Stimulated activated CD8-positive, alpha-beta memory T cell treated with anti-CD3 and anti-CD28 coated beads, Interleukin-7, amount 100 ng/mL, for 4 hours (primary cell): ENCODE results near the gene PARVB.
A peak's percentile ranks its signal among the peaks of the same experiment; 100 is the strongest.

Experiments used
- DNase-seq, 2 donors: peaks; one replicate each; pipeline ENCODE4 v3.0.0-alpha.2; 2020; ENCODE audit warnings: low read depth in 2 of 2

Gene PARVB

DNA sequence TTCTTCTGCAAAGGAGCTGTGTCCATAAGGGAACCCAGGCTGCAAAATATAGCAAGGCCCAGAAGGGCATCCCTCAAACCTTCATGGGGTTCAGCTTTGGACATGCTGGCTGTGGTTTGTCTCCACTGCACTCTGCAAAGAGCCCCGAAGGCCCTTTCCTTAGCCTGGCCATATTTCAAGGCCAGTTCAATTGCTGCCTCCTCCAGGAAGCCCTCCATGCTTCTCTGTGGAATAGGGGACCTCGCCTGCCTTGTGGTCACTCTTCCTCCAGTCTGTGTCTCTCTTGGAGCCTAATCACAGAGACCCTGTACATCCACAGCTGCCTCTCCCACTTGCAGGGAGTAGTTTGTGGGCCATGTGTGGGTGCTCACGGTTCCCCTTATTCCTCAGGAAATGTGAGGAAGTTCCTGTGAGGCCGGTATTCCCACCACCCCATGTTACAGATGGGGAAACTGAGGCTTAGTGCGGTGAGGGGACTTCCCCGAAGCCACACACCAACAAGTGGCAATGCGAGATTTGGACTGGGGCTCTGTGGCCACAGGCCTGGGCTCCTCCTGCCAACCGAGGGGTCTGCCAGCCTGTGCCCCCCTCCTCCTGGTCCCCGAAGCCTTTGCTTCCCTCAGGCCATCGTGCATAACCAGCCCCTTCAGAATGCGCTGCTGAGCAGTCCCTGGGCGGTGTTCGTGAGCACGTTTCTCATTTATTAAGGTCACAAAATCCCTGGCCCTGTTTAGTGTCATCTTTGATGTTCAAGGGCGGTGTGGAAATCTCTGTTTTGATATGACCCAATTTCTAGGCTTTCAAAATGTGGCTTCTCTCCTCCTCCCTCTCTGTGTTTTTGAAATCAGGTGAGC lies 65.8 kb downstream of the PARVB start:
- DNase-seq, result no peak

DNA sequence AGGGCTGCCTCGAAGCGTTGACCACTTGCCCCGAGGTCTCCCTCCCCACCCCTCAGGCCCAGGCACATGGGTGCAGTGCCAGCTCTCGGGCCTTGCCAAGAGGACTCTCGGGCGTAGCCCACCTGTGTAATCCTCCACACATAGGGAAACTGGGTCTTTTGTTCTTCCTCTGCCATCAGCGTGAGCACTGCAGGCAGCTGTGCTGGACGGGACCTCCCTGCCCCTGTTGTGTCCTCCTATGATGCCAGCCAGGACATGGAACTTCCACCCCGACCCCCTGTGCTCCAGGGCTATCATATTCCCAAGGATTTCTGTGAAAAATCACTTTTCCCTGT lies 66.4 kb downstream of the PARVB start:
- DNase-seq, result no peak

DNA sequence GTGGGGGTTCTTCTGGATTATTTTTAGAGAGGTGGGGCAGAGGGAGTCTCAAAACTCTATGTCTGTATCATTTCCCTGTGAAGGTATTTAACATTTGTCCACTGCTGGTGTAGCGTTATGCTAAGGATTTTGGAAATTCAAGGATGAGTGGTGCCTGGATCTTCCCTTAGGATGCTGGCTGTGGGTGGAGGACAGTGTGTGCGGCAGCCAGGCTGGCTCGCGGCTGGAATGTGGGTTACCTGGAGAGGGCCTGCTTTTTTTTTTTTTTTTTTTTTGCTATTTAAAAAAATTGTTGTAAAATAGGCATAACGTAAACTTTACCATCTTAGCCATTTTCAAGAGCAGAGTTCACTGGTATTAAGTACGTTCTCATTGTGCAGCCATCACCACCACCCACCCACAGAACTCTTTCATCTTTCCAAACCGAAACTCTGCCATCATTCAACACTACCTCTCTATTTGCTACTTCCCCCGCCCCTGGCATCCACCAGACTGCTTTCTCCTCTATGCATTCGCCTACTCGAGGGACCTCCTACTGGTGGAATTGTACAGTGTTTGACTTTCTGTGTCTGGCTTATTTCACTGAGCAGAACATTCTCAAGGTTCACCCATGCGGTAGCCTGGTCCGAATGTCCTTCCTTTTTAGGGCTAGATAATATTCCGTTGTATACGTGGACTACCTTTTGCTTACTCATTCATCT lies 67.1 kb downstream of the PARVB start:
- DNase-seq, result peak in 1 of 2 donors; percentile 12

DNA sequence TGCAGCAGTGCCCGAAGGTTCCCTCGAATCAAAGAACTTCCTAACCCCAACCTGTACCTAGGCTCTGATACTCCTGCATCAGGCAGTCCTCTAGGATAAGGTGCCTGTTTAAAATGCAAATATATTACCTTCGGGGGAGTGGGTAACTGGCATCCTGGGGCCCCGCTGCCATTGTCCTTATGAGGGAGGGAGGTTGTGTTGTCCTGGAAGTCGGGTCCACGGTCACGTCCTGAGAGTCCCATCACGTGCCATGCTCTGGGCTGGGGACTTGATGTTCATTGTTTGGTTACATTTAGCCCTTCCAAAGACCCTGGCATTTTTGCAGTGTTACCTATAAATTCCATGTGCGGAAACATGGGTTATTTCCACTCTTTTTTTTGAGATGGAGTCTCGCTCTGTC lies 67.6 kb downstream of the PARVB start:
- no peak for DNase-seq

DNA sequence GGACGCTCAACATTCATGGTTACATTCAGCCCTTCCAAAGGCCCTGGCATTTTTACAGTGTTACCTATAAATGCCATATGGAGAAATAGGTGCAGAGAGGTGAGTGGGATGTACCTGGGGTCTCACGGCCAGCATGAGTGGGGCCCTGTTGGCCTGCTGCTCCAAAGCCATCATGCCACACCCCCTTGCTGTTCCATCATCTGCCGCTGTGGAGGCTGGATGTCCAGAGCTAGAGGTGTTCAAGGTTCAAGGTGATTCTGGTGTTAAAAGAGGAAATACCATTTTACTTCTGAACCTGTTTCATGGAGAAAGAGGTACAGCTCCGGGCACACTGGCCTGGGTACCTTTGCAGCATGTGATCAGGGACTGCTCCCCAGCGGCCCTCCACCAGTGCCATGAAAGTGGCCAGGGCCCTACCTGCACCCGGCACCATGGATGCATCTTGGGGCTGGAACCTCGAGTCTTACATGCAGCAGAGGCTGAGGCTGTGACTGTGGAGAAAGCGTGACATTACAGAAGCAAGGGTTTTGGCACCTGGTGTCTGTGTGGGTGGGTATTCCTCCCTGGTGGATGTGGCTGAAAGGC lies 68.6 kb downstream of the PARVB start:
- DNase-seq, result no peak

DNA sequence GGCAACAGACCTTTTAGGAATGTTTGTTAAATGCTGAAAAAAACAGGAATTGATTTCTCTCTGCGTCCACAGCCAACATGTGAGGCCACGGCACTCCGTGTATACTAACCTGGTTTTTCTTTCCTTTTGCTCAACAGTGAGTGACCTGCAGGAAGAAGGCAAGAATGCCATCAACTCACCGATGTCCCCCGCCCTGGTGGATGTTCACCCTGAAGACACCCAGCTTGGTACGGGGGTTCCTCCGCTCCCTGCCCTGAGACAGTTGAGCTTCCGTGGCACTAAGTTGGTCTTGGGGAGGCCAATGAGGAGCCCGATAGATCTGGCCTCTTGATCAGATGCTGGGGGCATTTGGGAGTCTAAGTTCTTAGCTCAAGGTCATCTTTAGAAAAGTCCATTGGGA lies 69.7 kb downstream of the PARVB start:
- no peak for DNase-seq

DNA sequence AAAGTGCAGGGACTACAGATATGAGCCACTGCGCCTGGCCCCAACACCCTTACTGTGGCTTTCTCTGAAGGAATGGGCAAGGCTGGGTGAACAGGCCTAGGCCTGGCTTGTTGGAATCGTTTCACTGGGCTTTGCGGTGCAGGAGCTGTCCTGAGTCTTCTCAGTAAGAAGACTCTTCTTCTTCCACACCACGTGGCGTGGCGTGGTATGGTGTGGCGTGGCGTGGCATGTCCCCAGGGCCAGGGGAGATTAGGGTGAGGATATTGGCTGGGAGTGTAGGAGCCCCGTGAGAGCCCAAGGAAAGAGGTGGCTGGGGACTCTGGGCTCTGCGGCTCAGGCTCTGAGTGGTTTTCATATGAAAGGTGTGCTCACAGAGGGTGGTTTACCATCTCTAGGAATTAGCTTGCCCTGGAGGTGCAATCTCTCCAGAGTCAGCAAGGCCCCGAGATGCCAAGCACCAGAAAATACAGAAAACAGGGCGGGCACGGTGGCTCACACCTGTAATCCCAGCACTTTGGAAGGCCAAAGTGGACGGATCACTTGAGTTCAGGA lies 70.7 kb downstream of the PARVB start:
- no peak for DNase-seq

DNA sequence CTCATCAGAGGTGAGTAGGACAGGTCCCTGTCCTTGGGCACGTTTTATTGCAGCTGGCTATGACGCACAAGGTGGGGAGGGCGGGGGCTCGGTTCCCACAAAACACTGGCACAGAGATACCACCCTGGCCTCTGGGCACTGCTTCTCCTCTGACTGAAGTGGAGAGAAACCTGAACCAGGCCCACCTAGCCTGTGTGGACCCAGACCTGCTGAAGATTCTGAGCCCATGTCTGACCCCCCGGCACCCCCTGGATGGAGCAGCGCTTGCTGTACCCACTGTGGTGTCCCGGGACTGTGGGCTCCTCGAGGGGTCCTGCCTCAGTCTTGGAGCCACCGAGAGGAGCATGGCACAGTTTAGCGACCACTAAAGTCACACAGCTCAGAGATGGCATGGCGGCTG lies 72.6 kb downstream of the PARVB start:
- DNase-seq, result no peak

DNA sequence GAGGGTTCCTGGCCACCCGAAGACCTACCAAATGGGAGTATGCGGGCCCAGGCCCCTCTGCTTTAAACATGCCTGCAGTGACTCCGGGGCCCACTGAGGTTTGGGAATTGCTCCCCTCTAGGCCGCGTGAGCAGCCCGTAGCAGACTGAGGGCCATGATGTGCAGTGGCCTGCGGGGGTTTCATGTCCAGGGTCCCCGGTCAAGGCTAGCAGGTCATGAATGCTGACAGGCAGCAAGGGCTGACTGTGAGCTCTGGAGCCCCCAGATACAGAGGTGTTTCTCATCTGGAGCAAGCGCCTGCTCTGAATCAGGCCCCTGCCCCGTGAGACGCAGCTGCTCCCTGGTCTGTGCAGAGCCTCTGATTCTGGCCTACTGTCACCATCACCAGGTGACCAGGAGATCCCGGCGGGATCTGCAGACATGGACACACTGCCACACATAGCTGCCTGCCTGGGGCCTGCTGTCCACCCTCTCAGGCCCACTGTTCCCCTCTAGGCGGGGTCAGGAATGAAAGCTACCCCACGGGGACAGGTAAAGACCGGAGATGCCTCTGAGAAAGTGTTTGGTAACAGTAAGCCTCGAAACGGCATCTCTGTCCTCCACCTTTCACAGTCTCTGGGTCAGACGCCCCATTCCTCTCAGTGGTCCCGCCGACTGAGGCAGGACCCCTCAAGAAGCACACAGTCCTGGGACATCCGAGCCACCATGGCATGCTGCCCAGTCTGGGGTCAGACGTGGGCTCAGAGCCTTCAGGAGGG lies 73.3 kb downstream of the PARVB start:
- no peak for DNase-seq

DNA sequence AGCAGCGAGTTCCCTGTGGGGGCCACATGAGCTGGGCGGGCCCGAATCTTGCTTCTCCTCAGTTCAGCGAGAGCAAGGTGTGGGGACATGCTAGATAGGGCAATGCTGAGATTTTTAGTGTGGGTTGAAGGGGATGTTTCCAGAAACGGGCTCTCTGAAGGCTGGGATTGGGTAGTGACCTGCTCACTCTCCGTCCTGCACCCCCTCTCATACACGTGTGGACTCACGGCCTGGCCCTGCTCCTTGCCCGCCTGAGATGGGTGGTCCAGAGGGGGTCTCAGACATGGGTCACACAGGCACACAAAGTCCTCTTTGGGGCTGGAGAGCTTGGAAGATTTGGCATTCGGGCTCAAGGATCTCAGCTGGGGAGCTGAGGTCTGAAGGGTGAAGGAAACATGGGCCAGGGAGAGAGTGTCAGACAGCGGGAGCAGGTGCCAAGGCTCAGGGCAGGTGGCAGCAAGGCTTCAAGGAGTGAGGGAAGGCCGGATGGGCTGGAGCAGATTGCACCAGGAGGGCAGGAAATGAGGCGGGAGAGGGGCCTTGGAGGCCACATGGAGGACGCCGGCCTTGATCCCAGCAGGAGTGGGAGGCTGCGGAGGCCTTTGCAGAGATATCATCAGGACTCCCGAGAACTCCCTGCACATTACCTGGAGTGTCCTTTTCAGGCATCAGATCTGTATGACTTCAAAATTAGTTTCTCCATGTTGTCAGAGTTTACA lies 74.1 kb downstream of the PARVB start:
- DNase-seq, result no peak

DNA sequence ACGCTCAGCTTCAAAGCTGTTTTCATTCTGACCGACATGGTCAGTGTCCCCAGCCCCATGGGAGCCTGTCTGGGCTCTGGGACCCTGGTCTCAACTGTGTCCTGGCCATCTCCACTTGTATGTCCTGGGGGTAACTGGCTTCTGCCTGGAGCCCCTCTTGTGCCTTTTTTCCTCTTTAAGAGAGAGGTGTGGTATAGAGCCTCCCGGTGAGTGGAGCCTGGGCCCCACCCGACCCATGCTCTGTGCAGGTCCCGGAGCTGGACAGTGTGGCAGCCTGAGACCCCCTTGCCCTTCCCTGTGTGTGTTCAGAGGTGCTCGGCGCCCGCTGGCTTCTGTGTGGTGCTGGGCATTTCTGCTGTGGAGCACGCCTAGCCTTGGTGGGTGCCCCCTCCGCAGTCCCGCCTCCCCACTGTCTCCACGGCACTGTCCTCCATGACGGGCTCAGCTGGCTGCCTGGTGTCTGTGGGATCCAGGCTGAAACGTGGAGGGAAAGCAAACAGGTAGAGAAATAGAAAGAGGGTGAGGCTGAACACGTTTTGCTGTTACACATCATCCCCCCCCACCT lies 74.9 kb downstream of the PARVB start:
- DNase-seq, result no peak

DNA sequence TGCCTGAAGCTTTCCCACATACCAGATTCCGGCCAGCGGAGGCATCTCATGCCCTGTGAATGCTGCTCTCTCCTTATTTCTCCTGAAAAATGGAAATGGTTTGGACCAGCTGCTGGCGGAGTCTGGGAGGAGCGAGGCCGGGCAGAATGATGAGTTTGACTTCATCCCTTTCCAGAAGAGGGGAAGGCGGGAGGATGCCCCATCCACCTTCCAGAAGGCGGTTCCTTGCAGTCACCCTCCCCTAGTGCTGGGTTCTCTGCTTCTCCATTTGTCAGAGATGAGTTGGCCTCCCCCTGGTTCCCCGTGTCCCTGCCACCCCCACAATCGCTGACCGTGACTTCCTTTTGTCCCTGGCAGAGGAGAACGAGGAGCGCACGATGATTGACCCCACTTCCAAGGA lies 75.6 kb downstream of the PARVB start:
- DNase-seq, result no peak

DNA sequence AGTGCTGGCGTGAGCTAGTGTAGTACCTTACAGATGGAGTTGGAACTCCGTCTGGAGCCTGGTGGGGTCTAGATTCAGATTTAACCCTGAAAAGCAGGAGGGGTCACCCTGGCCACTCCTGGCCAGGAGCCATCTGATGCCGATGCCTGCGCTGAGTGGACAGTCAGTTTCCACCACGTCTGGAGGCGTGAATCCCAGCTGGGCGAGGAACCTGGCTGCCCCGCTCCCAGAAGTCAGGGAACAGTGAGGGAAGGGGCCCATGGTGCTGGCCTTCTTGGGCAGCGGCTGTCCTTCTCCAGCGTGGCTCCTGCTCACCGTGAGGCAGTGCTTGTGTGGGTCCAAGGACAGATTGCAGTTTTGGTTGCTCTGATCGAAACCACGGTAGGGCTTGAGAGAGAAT lies 76.3 kb downstream of the PARVB start:
- no peak for DNase-seq

DNA sequence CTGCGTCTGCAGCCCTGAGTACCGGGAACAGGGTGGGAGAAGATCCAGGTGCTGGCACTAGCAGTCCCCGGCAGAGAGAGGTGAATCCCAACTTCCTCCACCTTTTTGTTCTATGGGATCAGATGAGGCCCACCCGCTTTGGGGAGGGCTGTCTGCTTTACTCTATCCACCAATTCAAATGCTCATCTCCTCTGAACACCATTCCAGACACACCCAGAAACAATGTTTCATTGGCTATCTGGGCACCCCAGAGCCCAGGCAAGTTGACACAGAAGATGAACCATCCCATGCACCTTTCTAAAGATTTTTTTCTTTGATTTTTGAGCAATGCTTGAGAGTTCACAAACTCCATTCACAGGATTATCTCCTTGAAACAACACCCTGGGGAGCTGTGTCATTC lies 78.0 kb downstream of the PARVB start:
- DNase-seq, result no peak

DNA sequence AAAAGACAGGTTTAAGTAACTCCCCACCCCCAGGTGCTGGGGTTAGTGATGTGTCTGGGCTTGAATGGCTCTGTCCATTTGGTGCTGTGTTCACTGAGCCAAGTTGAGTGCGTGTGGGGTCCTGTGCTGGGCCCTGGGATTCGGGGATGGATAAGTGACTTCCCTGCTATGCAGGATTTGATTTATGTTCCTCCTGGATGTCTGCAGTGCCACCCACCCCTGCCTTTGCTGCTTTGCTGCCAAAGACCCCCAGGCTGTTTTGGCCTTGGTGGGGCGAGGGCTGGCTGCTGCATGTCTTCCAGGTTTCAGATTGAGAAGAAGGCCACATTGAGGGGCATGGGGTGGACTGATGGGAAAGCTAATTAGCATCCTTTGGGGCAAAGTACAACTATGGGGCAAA lies 78.8 kb downstream of the PARVB start:
- DNase-seq, result no peak

DNA sequence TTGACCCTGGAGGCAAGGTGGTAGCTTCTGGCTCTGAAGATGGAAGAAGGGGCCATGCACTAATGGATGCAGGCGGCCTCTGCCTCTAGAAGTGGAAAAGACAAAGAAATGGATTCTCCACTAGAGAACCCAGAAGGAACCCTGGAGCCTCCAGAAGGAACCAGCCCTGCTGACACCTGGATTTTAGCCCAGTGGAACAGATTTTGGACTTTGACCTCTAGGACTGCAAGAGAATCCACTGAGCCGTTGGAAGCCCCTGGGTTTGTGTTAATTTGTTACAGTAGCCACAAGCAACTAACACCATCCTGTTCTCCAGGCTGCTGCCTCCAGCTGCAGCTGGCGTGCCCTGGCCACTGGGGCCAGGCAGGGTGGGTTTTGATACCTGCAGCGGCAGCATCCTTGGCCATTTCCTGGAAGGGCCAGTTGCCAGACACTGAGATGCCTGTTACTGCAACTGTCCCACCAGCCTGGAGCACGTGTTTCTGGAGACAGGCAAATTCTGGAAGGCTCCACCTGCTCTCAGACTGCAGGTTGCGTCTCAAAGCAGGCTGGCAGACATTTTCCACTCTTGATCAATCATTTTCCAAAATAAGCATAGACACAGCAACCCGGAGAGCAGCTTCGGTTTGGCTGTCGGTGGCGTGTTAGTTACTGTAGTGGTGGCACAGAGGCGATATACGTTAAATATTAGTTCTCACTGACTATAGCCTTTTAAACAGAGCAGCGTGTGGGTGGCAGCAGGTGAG lies 79.8 kb downstream of the PARVB start:
- no peak for DNase-seq

DNA sequence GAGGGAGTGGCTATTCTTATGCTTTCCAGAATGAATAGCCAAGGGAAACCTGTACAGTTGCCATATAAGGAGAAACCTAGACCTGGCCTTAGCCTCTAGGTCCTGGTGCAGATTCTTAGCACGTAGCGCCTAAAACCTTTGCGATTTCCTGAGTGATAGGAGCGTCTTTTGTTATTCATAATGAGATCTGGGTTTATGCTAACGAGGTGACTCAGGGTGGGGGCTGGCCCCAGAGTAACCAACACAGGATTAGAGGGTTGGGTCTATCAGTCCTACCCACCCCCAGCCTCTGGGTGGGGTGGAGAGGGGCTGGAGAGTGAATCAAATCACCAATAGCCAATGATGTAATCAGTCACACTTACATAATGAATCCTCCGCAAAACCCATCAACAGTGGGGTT lies 83.2 kb downstream of the PARVB start:
- DNase-seq, result no peak

DNA sequence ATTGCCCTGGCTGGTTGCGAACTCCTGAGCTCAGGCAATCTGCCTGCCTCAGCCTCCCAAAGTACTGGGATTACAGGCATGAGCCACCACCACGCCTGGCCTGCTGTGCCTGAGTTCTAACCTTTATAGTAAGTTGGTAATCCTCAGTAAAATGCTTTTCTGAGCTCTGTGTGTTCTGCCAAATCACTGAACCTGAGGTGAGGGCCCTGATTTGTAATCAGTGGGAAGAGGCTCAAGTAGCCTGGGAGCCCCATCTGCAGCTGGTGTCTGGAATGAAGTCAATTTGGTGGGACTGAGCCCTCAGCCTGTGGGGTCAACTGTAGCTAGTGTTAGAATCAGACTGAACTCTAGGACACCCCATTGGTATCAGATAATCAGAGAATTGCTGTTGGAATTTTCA lies 84.0 kb downstream of the PARVB start:
- no peak for DNase-seq

DNA sequence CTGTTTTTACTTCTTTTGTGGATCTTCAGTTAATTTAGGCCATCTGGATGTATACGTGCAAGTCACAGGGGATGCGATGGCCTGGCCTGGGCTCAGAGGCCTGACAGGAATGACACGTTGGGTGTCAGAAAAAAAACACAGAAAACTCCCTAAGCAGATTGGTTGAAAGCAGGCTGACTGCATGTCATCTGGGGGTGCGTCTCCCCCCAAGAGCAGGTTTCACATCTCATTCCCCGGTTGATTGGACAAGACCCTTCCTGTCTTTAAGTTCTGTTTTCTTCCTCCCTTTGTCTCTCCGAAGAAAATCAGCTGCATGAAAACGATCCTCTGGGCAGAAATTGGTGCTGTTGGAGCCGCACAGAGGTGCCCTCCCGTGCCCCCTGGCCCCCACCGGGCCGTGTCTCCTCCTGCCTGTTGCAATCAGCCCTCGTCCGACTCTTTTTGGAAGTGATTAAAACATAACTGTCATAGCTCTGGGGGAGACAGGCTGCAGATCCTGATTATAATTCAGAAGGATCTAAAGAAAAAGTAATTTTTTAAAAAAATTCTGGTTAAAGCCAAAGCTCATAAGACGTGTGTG lies 84.8 kb downstream of the PARVB start:
- no peak for DNase-seq

DNA sequence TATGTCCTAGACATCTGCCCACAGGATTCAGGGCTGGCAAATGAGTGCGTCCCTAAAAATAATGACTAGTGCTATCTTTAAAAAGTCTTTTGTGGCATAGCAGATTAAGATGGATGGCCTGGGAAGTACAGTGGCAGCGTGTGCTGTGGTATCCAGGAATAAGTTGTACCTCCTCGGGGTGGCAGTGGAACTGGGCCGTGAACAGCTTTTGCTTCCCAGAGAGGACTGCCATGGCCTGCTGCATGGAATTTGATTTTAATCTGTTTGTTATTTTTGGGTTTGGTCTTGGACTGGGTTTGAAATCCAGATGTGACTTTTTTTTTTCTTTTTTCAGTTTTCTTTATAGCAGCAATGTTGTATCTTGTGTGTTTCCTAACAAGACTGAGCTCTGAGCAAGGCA lies 85.3 kb downstream of the PARVB start:
- DNase-seq, result no peak
